Activated CD8-positive, alpha-beta T cell treated with anti-CD3 and anti-CD28 coated beads, Interleukin-2, amount 10 ng/mL, durations not matched to agents 7 days and 5 days (primary cell): ENCODE data around the gene C2CD3. TPM values are rescaled to one million over a fixed set of nuclear protein-coding genes. Genes with fewer than 3 reads are reported as not detected.
"Not testable (repeated sequence)": the region's sequence is repeated elsewhere in the genome, so short reads cannot be mapped to it uniquely, and the experiment has no call there.

Experiments
- ATAC-seq: fragments of 150-1000 bp; cut with Tn5 transposase; one replicate; pipeline ENCODE4 v1.10.0; 2021; ENCODE audit warnings: moderate library complexity
- CTCF ChIA-PET: fragments of 350-600 bp; sonication (Branson Sonifier 250); formaldehyde crosslinking; loops from one replicate; lab custom pipeline; 2021; ENCODE audit warnings: antibody characterized with exemption; lab: Charles Lee
- POLR2A ChIA-PET: fragments of 350-600 bp; sonication (Branson Sonifier 250); formaldehyde crosslinking; loops from one replicate; lab custom pipeline; 2021; ENCODE audit warnings: antibody characterized with exemption; lab: Charles Lee
- DNase-seq: peaks from one replicate; pipeline ENCODE4 v3.0.0-alpha.2; 2020
- H3K27ac Mint-ChIP-seq: one replicate; pipeline ENCODE4 v1.8.0; 2021; ENCODE audit warnings: mild to moderate bottlenecking, mixed read lengths
- H3K27me3 Mint-ChIP-seq: one replicate; pipeline ENCODE4 v1.8.0; 2021; ENCODE audit warnings: low read depth, mixed read lengths
- H3K36me3 Mint-ChIP-seq: one replicate; pipeline ENCODE4 v1.8.0; 2021; ENCODE audit warnings: low read depth, mixed read lengths
- H3K4me1 Mint-ChIP-seq: one replicate; pipeline ENCODE4 v1.8.0; 2021; ENCODE audit warnings: low read depth, mixed read lengths
- H3K4me3 Mint-ChIP-seq: one replicate; pipeline ENCODE4 v1.8.0; 2021; ENCODE audit warnings: mild to moderate bottlenecking, mixed read lengths
- H3K9me3 Mint-ChIP-seq: one replicate; pipeline ENCODE4 v1.8.0; 2022; ENCODE audit warnings: mixed read lengths; ENCODE audit not compliant: insufficient read depth
- total RNA-seq, 2 experiments: library from RNA; stranded (reverse); gene quantifications; one replicate each; pipeline ENCODE4 v1.2.3, GENCODE V29; 2021

Gene C2CD3
- total RNA-seq, 2 experiments from 2014 or later: 36.0 to 44.2 TPM

DNA sequence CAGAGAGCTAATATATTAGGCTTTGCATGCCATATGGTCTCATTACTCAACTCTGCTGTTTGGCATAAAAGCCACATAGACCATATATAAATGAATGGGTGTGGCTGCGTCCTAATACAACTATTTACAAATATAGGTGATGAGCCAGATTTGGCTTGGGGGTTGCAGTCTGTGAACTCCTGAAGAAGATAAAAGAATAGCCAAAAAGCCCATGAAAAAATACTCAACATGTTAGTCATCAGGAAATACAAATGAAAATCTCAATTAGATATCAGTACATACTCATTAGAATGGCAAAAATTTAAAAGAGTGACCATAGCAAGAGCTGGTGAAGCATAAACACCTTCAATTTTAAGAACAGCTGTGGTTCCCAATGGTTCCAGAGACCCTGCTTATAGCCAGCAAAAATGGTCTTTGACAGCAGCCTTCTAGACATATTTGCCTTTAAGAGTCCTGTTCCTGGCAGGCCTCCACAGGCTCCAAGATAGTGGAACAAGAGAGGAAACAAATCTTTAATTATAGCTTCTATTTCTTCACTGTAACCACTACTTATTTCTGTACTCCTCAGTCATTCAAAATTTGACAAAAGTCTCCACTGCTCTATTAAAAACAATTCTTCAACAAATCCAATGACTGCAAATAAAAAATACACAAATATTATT, 16.1 kb downstream of the C2CD3 start:
- H3K4me1 Mint-ChIP-seq: no peaks in the 10 kb centered on the region
- H3K27me3 Mint-ChIP-seq: no peaks in the 10 kb centered on the region
- H3K27ac Mint-ChIP-seq: no peak overlapping the region
- ChIA-PET POLR2A (interaction anchor here (1.6 kb wide), 1 partner anchor 16 kb away, joined by 4 read pairs; no protein-coding TSS in a partner anchor), CTCF (no interaction called here)
- no peaks in the 10 kb centered on the region for H3K9me3 Mint-ChIP-seq
- ATAC-seq (no peak), DNase-seq (no peak)
- H3K36me3 Mint-ChIP-seq: peaks cover 30% of the 10 kb centered on the region
- no peak overlapping the region for H3K4me3 Mint-ChIP-seq

DNA sequence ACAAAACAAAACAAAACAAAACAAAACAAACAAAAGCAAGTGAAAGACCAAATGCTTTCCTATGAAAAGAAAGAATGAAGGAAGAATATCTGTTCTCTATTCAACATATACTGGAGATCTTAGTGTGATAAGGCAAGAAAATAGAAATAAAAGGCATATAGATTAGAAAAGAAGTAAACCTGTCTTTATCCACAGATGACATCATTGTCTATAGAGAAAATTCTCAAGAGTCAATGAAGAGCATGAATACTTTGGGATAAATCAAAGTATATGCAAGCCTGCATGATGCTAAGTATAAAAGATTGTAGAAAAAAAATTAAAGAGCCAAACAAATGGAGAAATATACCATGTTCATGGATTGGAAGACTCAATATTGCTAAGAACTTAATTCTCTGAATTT, 17.6 kb downstream of the C2CD3 start:
- Mint-ChIP-seq H3K27me3 (no peaks in the 10 kb centered on the region), H3K36me3 (peaks cover 26% of the 10 kb centered on the region), H3K4me1 (no peaks in the 10 kb centered on the region), H3K4me3 (no peak overlapping the region), H3K9me3 (no peaks in the 10 kb centered on the region), H3K27ac (no peak overlapping the region)
- CTCF ChIA-PET: no interaction called here
- no peak for DNase-seq
- no peak for ATAC-seq
- POLR2A ChIA-PET: no interaction called here

DNA sequence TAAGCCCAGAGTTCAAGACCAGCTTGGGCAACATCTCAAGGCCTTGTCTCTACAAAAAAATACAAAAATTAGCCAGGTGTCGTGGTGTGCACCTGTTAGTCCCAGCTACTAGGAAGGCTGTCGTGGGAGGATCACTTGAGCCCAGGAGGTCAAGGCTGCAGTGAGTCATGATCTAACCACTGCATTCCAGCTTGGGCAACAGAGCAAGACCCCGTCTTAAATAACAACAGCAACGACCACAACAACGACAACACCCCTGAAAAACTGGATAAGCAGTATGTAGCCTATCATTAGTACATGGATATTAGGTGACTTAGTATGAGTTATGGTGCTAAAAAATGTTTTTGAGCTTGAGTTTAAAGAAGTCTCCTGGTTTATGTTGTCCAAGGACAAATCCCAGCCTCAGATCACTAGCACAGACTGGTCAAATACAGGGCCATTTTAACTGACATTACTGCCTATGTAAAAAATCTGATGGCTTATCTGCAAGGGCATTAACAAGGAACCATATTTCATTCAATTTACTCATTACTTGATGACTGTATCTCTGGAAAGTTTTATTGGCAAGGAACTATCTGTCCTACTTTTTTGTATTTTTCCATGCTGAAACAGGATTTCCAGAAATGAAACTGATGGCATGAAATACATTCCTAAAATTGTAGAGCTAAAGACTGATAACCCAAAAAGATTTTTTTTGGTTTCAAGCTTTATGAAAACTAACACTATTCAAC, 23.4 kb downstream of the C2CD3 start:
- POLR2A ChIA-PET: no interaction called here
- DNase-seq: no peak
- H3K4me3 Mint-ChIP-seq: no peak overlapping the region
- H3K27me3 Mint-ChIP-seq: no peaks in the 10 kb centered on the region
- no peaks in the 10 kb centered on the region for H3K4me1 Mint-ChIP-seq
- CTCF ChIA-PET: interaction anchor here (0.7 to 2.3 kb wide), 3 partner anchors 23 to 237 kb away, joined by 3 to 7 read pairs (median 3); partner anchors contain the start of genes C2CD3 and PPME1
- H3K9me3 Mint-ChIP-seq: no peaks in the 10 kb centered on the region
- no peak for ATAC-seq
- peaks cover 22% of the 10 kb centered on the region for H3K36me3 Mint-ChIP-seq
- no peak overlapping the region for H3K27ac Mint-ChIP-seq

DNA sequence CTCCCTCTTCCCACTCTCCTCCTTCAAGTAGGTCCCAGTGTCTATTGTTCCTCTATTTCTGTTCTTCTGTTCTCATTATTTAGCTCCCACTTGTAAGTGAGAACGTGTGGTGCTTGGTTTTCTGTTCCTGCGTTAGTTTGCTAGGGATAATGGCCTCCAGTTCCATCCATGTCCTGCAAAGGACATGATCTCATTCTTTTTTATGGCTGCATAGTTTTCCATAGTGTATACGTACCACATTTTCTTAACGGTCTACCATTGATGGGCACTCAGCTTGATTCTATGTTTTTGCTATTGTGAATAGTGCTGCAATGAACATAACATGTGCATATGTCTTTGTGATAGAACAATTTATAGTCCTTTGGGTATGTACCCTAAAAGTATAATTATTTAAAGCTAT, 26.2 kb downstream of the C2CD3 start:
- CTCF ChIA-PET: interaction anchor here (1.3 kb wide), 1 partner anchor 141 kb away, joined by 3 read pairs; no protein-coding TSS in a partner anchor
- Mint-ChIP-seq H3K4me1 (no peaks in the 10 kb centered on the region), H3K27ac (no peak overlapping the region), H3K36me3 (peaks cover 14% of the 10 kb centered on the region), H3K9me3 (no peaks in the 10 kb centered on the region), H3K27me3 (no peaks in the 10 kb centered on the region), H3K4me3 (no peak overlapping the region)
- POLR2A ChIA-PET: no interaction called here
- DNase-seq (no peak), ATAC-seq (no peak)

DNA sequence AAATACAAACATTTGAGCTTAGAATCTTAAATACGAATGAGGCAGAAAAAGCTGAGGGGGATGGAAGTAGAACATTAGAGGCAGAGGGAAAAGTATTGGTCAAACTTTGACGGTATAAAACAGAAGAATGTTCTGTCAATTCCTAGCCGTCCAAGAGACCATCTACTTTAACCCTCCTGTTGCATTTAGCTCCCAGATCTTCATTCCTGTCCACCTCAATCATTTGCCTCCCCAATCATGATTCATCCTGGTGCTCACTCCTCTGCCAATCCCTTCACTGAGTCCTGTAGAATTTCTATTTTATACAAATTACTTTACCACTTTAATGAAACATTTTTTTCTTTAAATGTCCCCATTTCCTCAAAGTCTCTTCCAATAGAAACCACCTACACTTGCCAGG, 28.2 kb downstream of the C2CD3 start:
- no peaks in the 10 kb centered on the region for H3K27me3 Mint-ChIP-seq
- H3K36me3 Mint-ChIP-seq: peaks cover 22% of the 10 kb centered on the region
- H3K27ac Mint-ChIP-seq: no peak overlapping the region
- no peaks in the 10 kb centered on the region for H3K9me3 Mint-ChIP-seq
- H3K4me3 Mint-ChIP-seq: no peak overlapping the region
- CTCF ChIA-PET: no interaction called here
- no peak for DNase-seq
- no peak for ATAC-seq
- H3K4me1 Mint-ChIP-seq: no peaks in the 10 kb centered on the region
- POLR2A ChIA-PET: no interaction called here

DNA sequence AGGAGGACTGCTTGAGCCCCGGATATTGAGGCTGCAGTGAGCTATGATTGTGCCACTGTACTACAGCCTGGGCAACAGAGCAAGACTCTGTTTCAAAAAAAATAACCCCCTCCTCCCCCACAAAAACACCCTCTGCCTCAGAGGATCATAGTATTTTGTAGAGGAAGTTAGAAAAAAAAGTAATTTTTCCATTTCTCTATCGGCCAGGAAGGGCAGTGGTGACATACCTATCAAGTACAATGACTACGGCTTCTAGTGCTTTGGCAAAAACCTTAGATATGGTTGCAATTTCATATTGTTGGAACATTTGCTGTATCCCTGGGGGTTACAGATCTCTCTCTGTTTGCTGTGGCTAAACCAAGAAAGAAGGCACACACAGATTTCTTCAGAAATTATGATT, 28.9 kb downstream of the C2CD3 start:
- Mint-ChIP-seq H3K27me3 (no peaks in the 10 kb centered on the region), H3K9me3 (no peaks in the 10 kb centered on the region), H3K36me3 (peaks cover 20% of the 10 kb centered on the region), H3K27ac (no peak overlapping the region), H3K4me1 (no peaks in the 10 kb centered on the region), H3K4me3 (no peak overlapping the region)
- CTCF ChIA-PET: no interaction called here
- POLR2A ChIA-PET: no interaction called here
- ATAC-seq (no peak), DNase-seq (no peak)

DNA sequence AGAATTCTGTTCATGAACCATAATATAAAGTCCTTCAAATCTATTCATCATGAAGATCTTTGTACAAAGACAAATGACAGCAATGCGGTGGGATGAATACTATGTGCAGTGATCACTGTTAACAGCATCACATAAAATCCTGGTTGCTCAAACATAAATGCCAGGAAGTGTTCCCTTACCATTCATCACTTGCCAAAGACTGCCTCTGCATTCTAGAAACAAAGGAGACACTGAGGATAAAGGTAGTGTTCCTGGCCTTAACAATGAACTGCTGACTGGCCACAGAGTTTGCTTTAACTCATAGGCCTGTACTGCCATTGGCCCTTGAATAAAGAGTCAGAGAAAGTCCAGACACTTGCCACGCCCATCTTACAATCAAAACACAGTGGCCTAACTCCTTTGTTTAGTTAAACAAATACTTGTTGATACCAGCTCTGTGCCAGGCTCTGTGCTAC, 29.5 kb downstream of the C2CD3 start:
- H3K27me3 Mint-ChIP-seq: no peaks in the 10 kb centered on the region
- peaks cover 21% of the 10 kb centered on the region for H3K36me3 Mint-ChIP-seq
- H3K4me3 Mint-ChIP-seq: no peak overlapping the region
- ChIA-PET POLR2A (no interaction called here), CTCF (no interaction called here)
- H3K27ac Mint-ChIP-seq: no peak overlapping the region
- DNase-seq: no peak
- H3K4me1 Mint-ChIP-seq: no peaks in the 10 kb centered on the region
- no peak for ATAC-seq
- no peaks in the 10 kb centered on the region for H3K9me3 Mint-ChIP-seq

DNA sequence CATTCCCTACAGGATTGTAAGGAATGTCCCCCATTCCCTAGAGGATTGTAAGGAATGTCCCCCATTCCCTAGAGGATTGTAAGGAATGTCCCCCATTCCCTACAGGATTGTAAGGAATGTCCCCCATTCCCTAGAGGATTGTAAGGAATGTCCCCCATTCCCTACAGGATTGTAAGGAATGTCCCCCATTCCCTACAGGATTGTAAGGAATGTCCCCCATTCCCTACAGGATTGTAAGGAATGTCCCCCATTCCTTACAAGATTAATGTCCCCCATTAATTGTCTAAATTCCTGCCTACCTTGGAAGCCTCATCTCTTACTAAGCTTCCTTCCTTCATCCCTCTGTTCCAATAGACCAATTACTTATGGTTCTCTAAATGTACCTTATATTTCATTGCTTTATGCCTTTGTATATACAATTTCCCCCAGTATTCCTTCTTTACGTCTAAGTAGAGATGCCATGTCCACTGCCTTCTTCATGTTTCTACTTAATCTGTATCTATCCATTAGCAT, 30.8 kb downstream of the C2CD3 start:
- CTCF ChIA-PET, POLR2A ChIA-PET, H3K4me3 Mint-ChIP-seq, H3K27me3 Mint-ChIP-seq, DNase-seq, H3K9me3 Mint-ChIP-seq, H3K4me1 Mint-ChIP-seq, H3K27ac Mint-ChIP-seq, ATAC-seq: not testable (repeated sequence)
- peaks cover 20% of the 10 kb centered on the region for H3K36me3 Mint-ChIP-seq

DNA sequence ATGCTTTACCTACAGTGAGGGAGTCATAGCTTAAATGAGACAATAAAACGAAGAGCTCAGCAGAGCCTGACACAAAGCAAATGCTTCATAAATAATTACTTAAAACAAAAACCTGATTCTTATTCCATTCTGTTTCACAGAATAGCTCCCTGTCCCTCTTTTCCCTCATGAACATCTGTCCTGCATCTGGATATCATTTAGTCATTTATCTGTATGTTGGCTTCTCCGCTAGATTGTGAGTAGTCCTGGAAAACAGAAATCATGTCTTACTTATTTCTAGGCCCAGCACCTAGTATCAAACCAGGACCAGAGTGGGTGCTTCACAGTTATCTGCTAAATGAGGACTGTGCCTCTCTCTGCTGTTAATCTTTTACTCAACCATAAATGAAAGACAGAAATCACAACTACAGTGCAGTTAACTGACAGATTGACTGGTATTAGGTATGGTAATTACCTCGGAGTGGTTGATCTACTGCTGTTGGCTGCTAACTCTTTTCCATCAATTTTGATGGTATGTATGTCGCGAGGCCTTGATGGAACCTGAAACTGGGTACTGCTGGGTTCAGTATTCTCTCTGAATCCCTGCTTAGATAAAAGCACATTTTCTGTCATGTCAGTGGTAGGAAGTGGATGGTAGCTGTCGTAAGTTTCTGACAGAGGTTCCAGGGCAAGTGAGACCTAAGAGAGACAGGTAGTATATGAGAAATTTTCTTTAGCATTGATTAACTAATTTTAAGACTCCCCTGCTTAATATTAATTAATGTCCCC, 31.5 kb downstream of the C2CD3 start:
- ATAC-seq (no peak), DNase-seq (no peak)
- ChIA-PET POLR2A (no interaction called here), CTCF (no interaction called here)
- Mint-ChIP-seq H3K4me1 (no peaks in the 10 kb centered on the region), H3K27ac (no peak overlapping the region), H3K9me3 (no peaks in the 10 kb centered on the region), H3K36me3 (peaks cover 16% of the 10 kb centered on the region), H3K27me3 (no peaks in the 10 kb centered on the region), H3K4me3 (no peak overlapping the region)

DNA sequence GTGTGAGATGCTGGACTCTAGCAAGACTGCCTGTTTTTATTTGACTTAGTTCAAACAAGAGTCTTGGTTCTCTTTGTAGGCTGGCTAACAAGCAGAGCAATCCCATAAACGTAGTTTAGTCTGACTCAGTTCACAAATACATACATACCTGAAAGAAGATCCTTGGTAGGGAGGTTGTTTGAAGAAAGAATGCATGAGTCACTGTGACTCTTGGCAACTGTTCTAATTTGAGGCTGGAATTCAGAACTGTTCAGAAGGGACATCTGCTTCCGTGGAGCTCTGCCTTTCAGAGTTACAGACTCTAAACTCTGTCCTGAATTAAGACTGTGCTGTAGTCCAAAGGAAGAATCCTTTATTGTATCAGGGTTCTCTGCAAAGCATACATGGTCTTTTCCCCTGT, 32.2 kb downstream of the C2CD3 start:
- no peak overlapping the region for H3K4me3 Mint-ChIP-seq
- ChIA-PET CTCF (no interaction called here), POLR2A (interaction anchor here (0.6 kb wide), 1 partner anchor 30 kb away, joined by 3 read pairs; no protein-coding TSS in a partner anchor)
- ATAC-seq: no peak
- H3K27ac Mint-ChIP-seq: no peak overlapping the region
- peaks cover 21% of the 10 kb centered on the region for H3K36me3 Mint-ChIP-seq
- DNase-seq: no peak
- H3K4me1 Mint-ChIP-seq: no peaks in the 10 kb centered on the region
- no peaks in the 10 kb centered on the region for H3K9me3 Mint-ChIP-seq
- no peaks in the 10 kb centered on the region for H3K27me3 Mint-ChIP-seq

DNA sequence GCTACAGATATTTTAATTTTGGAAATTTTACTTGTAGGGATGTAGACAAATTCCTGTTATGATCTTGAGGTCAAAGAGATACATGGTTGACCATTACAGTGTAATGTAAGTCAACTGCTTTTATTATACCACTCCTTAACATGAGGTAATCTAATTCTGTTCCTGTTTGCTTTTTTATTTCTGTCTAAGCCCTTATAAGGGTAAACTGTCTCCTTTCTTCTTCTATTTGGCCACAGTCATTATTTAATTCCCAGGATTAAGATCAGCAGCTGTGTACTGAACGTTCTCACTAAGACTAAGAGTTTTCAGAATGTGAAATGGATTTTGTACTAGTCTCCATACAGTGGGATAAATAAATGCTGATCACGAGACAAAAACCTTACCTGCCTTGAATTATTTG, 32.8 kb downstream of the C2CD3 start:
- no peak for ATAC-seq
- Mint-ChIP-seq H3K9me3 (no peaks in the 10 kb centered on the region), H3K4me3 (no peak overlapping the region), H3K27ac (no peak overlapping the region), H3K36me3 (peaks cover 26% of the 10 kb centered on the region), H3K27me3 (no peaks in the 10 kb centered on the region), H3K4me1 (no peaks in the 10 kb centered on the region)
- ChIA-PET POLR2A (interaction anchor here (0.6 kb wide), 1 partner anchor 30 kb away, joined by 3 read pairs; no protein-coding TSS in a partner anchor), CTCF (no interaction called here)
- no peak for DNase-seq
